Measurements from ENCODE around the gene TRMT1L.

DNA sequence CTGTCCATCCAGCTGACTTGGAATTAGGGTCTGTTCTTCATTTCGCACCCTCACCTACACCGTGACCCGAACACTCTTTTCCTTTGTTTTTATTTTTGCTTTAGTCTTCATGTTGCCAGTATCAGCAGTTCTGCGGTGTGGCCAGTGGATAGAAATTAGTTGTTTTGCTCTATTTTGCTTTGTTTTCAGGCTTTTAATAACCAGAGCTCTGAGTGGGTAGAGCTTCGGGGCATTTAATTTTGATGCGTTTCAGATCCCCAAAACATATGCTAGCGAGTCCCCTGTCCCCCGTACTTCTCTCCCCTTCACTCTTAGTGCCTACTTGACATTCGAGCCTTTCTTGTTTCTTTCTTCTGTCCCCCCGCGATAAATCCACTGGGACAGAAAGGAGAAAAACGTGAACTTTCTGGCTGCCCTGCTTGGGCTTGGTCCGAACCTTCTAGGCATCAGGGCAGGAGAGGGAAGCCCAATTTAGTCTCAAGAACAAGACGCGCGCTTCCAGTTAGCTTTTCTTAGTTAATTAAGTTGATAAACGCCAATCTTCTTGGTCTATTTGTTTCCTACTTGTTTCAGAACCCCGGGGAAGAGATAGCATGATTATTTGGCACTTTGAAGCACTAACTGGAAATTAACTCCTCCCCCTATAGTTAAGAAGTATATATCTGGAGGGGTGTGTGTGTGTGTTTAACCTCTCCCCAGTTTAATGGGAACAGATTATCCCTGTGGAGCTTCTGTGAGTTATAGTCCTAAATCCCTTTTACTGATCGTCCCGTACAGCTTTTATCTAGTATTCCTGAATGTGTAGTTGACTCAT lies 1.1 kb upstream of the TRMT1L start:
- TF ChIP-seq HDAC2 (IDR thresholded peaks at IDR 0.05; ENCODE audit: borderline replicate concordance in 1 of 2, low read depth in 2 of 2, low read length in 2 of 2) (0 out of 4 replicates have a peak, but pooled peaks of 1 of the 2 experiments have one; percentile 32), POLR2A (IDR thresholded peaks at IDR 0.05; ENCODE audit: control extremely low read depth in 1 of 2, low read depth in 2 of 2, low read length in 2 of 2) (no peak), JUND (IDR thresholded peaks at IDR 0.05; ENCODE audit: low read length) (no peak)

Measured in H1 (cell line).